ENCODE measurements around the gene CDKAL1.
A peak's percentile ranks its signal among the peaks of the same experiment; 100 is the strongest.
"Not testable (repeated sequence)": the region's sequence is repeated elsewhere in the genome, so short reads cannot be mapped to it uniquely, and the experiment has no call there.

Gene CDKAL1

DNA sequence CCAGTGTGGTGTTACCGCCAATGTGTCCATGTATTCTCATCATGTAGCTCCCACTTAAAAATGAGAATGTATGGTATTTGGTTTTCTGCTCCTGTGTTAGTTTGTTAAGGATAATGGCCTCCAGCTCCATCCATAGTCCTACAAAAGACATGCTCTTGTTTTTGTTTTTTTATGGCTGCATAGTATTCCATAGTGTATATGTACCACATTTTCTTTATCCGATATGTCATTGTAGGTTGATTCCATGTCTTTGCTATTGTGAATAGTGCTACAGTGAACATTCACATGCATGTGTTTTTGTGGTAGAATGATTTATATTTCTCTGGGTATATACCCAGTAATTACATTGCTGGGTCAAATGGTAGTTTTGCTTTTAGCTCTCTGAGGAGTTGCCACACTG, 207.2 kb downstream of the CDKAL1 start:
- TF ChIP-seq, protein P1, sequence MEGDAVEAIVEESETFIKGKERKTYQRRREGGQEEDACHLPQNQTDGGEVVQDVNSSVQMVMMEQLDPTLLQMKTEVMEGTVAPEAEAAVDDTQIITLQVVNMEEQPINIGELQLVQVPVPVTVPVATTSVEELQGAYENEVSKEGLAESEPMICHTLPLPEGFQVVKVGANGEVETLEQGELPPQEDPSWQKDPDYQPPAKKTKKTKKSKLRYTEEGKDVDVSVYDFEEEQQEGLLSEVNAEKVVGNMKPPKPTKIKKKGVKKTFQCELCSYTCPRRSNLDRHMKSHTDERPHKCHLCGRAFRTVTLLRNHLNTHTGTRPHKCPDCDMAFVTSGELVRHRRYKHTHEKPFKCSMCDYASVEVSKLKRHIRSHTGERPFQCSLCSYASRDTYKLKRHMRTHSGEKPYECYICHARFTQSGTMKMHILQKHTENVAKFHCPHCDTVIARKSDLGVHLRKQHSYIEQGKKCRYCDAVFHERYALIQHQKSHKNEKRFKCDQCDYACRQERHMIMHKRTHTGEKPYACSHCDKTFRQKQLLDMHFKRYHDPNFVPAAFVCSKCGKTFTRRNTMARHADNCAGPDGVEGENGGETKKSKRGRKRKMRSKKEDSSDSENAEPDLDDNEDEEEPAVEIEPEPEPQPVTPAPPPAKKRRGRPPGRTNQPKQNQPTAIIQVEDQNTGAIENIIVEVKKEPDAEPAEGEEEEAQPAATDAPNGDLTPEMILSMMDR (conservative IDR thresholded peaks at IDR 0.05) = no peak

DNA sequence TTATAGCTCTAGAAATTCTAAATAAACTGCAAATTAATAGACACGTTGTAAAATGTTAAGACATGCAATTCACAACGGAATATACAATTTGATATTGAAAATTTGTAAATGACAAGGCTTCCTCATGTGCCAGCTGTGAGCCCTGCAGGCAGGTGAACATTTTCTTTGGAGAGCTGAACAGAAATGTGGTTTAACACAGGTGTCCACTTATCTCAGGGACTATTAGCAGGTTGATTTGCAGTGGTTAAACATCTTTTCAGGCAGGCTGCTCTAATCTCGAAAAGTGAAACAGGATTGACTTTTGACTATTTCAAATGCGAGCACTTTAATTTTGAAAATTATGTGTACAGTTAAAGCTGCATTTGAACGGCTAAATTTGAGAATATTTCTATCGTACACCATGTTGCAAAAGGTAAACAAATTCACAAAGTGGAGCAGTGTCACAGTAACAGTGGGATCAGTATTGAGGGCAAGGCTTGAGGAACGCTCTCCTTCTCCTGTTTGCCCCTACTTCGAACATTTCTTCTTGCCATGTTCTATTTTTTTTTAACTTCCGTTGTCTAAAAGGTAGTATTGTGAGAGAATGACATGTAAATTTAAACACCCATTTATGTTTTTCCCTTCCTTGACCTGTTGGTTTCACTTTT, 210.8 kb downstream of the CDKAL1 start:
- no peak overlapping the region for H3K27ac ChIP-seq
- TF ChIP-seq, protein P1 (conservative IDR thresholded peaks at IDR 0.05) = no peak

More for the DNA sequence above, 207.2 kb downstream of the CDKAL1 start:
- H3K27ac ChIP-seq = peak overlapping the region; percentile 50

GRCh38 chr6:20746024-20746423, 211.8 kb downstream of the CDKAL1 start:
- H3K27ac ChIP-seq = no peak overlapping the region
- TF ChIP-seq, protein P1 (conservative IDR thresholded peaks at IDR 0.05) = no peak

DNA sequence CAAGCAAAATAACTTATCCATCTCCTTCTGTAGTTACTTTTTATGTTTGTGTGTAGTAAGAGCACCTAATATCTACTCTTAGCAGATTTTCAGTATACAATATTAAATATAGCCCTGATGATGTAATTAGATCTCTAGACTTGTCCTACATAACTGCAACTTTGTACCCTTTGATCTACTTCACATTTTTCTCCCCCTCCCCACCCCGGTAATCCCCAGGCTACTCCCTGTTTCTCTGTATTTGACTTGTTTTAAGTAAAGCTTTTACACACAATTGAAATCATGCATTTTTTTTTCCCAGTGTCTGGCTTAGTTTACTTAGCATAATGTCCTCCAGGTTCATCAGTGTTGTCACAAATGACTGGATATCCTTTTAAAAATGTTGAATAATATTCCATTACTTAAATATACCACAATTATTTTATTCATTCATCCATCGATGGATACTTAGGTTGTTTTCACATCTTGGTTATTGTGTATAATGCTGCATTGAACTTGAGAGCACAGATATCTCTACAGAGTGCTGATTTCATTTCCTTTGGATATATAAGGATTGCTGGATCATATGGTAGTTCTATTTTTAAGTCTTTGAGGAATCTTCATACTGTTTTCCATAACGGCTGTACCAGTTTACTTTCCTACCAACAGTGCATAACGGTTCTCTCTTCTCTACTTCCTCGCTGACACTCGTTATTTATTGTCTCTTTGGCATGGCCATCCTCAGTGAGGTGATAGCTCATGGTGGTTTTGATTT, 212.7 kb downstream of the CDKAL1 start:
- TF ChIP-seq, protein P1 (conservative IDR thresholded peaks at IDR 0.05) = no peak
- no peak overlapping the region for H3K27ac ChIP-seq

DNA sequence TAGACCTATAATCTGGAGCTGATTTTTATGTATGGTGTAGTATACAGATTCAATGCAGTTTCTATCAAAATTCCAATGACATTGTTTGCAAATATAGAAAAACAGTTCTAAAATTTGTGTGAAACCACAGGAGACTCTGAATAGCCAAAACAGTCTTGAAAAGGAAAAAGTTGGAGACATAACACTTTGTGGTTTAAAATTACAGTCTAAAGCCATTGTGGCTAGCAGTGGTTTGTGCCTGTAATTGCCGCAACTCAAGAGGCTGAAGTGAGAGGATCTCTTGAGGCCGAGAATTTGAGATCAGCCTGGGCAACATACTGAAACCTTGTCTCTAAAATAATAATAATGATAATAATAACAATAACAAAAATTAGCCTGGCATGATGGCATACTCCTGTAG, 213.7 kb downstream of the CDKAL1 start:
- H3K27ac ChIP-seq = no peak overlapping the region
- TF ChIP-seq, protein P1 (conservative IDR thresholded peaks at IDR 0.05) = no peak

GRCh38 chr6:20751293-20751935, 217.2 kb downstream of the CDKAL1 start:
- TF ChIP-seq, protein P1 (conservative IDR thresholded peaks at IDR 0.05) = no peak
- no peak overlapping the region for H3K27ac ChIP-seq

DNA sequence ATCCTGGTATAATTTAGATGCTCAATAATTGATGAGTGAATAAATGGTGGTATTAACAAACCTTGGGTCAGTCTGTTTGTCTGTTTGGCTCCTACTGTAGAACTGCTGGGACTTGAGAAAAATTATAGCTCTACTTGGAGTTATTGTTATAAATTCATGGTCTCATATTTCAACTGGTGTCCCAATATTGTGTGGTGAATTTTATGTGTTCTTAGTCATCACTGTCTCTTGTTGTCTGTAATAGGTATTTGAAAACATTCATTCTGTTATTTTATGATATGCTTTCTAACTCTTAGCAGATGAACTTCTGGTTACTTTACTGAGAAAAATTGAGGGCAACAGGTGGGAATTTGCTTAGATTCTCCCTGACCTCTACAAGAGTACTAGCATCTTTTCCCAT, 221.4 kb downstream of the CDKAL1 start:
- H3K27ac ChIP-seq = no peak overlapping the region
- TF ChIP-seq, protein P1 (conservative IDR thresholded peaks at IDR 0.05) = no peak

- H3K27ac ChIP-seq = not testable (repeated sequence)
These were observed 222.4 kb downstream of the CDKAL1 start for GRCh38 chr6:20756584-20757147.
